HCT116 (cell line): ENCODE measurements around the gene ANKRD63. TPM values are rescaled to one million over a fixed set of nuclear protein-coding genes. Genes with fewer than 3 reads are reported as not detected.

Experiments
- ATAC-seq: fragments of 200-7000 bp; cut with Tn5 transposase; 2 replicates; pipeline ENCODE4 v1.9.1; 2020; ENCODE audit warnings: mild to moderate bottlenecking, moderate library complexity
- BruUV-seq: library from RNA; stranded (reverse); fragments of 400-500 nt; replicated peaks from 2 replicates; lab custom pipeline; 2021; lab: Mats Ljungman, UMichigan
- CTCF ChIA-PET: fragments of 300-600 bp; sonication (Branson Sonifier 250); formaldehyde crosslinking; loops from one replicate; lab custom pipeline; 2021; ENCODE audit warnings: antibody characterized with exemption; lab: Charles Lee
- POLR2A ChIA-PET: fragments of 300-600, 350-600 bp; sonication (Branson Sonifier 250); formaldehyde crosslinking; loops from one replicate; lab custom pipeline; 2021; ENCODE audit warnings: antibody characterized with exemption; lab: Charles Lee
- RAD21 ChIA-PET, 2 experiments: fragments of 300-600 bp; sonication (Branson Sonifier 250); formaldehyde crosslinking; loops; one replicate each; lab custom pipeline; 2023; ENCODE audit warnings: low total read pairs in 2 of 2; ENCODE audit not compliant: uncharacterized antibody in 2 of 2, unreplicated experiment in 2 of 2, low non-redundant PET in 1 of 2; lab: Charles Lee
- DNase-seq: peaks from one replicate; pipeline ENCODE4 v3.0.0-alpha.2; 2010; ENCODE audit warnings: low read depth, low spot score
- H2AFZ ChIP-seq: fragments of 200-600 bp; shearing (Covaris generic), sonication (generic); 2 replicates; pipeline ENCODE4 v1.6.1; 2017; ENCODE audit warnings: low read depth, mixed run types, mixed read lengths, antibody characterized with exemption, low read length; ENCODE audit not compliant: poor library complexity, severe bottlenecking
- H3K27ac ChIP-seq: 2 replicates; pipeline ENCODE4 v1.5.1; 2012; ENCODE audit warnings: low read depth, low read length
- H3K27me3 ChIP-seq: fragments of 200-600 bp; sonication (generic); 2 replicates; pipeline ENCODE4 v1.6.1; 2016; ENCODE audit warnings: mixed run types, low read length, mixed read lengths; ENCODE audit not compliant: insufficient read depth
- H3K36me3 ChIP-seq, 2 experiments: fragments of 200-500 bp in 1 of 2; fragments of 200-600 bp in 1 of 2; sonication (Bioruptor generic) in 1 of 2; sonication (generic) in 1 of 2; 2 replicates each; pipeline versions ENCODE4 v1.5.1 to v1.6.1; 2014 to 2016; ENCODE audit warnings: low read length in 2 of 2, inconsistent platforms in 1 of 2, mixed read lengths in 1 of 2, mixed run types in 1 of 2; ENCODE audit not compliant: insufficient read depth in 2 of 2, control insufficient read depth in 1 of 2
- H3K4me1 ChIP-seq, 2 experiments: fragments of 200-600 bp in 1 of 2; sonication (generic) in 1 of 2; 2 replicates each; pipeline versions ENCODE4 v1.5.1 to v1.6.1; 2012 to 2017; ENCODE audit warnings: low read length in 2 of 2, inconsistent platforms in 1 of 2, mild to moderate bottlenecking in 1 of 2, mixed read lengths in 1 of 2, mixed run types in 1 of 2, moderate library complexity in 1 of 2; ENCODE audit not compliant: insufficient read depth in 2 of 2, control insufficient read depth in 1 of 2
- H3K4me2 ChIP-seq: fragments of 200-600 bp; sonication (generic); 2 replicates; pipeline ENCODE4 v1.6.1; 2017; ENCODE audit warnings: mixed run types, low read length, mixed read lengths
- H3K4me3 ChIP-seq, 2 experiments: fragments of 200-600 bp in 1 of 2; sonication (generic) in 1 of 2; replicated peaks in 1 of 2; 2 replicates each; pipeline ENCODE4 v1.5.1; 2011 to 2016; ENCODE audit warnings: low read length in 2 of 2, control low read depth in 1 of 2, low read depth in 1 of 2, mild to moderate bottlenecking in 1 of 2, mixed read lengths in 1 of 2, mixed run types in 1 of 2
- H3K79me2 ChIP-seq: fragments of 200-600 bp; sonication (generic); 2 replicates; pipeline ENCODE4 v1.6.1; 2017; ENCODE audit warnings: mild to moderate bottlenecking, mixed run types, low read length, moderate library complexity, mixed read lengths; ENCODE audit not compliant: insufficient read depth
- H3K9ac ChIP-seq: fragments of 200-600 bp; sonication (generic); 2 replicates; pipeline ENCODE4 v1.6.1; 2016; ENCODE audit warnings: low read length, mixed read lengths
- H3K9me2 ChIP-seq: fragments of 200-600 bp; sonication (generic), shearing (Covaris generic); 2 replicates; pipeline ENCODE4 v1.6.1; 2017; ENCODE audit warnings: mixed run types, mild to moderate bottlenecking, moderate library complexity; ENCODE audit not compliant: insufficient read depth
- H3K9me3 ChIP-seq, 2 experiments: fragments of 200-500 bp in 1 of 2; fragments of 200-600 bp in 1 of 2; sonication (Bioruptor generic) in 1 of 2; sonication (generic) in 1 of 2; 2 replicates each; pipeline ENCODE4 v1.6.1; 2014 to 2017; ENCODE audit warnings: low read length in 2 of 2, mixed read lengths in 2 of 2, inconsistent platforms in 1 of 2, low read depth in 1 of 2, mild to moderate bottlenecking in 1 of 2, mixed run types in 1 of 2, moderate library complexity in 1 of 2; ENCODE audit not compliant: control insufficient read depth in 1 of 2, insufficient read depth in 1 of 2
- H4K20me1 ChIP-seq: fragments of 200-600 bp; sonication (generic), shearing (Covaris generic); 2 replicates; pipeline ENCODE4 v1.6.1; 2017; ENCODE audit warnings: mixed run types, mild to moderate bottlenecking, moderate library complexity; ENCODE audit not compliant: insufficient read depth
- ATF3 ChIP-seq: IDR thresholded peaks from 2 replicates; pipeline ENCODE4 v1.6.1; 2012
- CTCF ChIP-seq, 3 experiments: fragments of 200-600 bp in 1 of 3; sonication (generic) in 1 of 3; IDR thresholded peaks in 2 of 3; conservative IDR thresholded peaks in 1 of 3; 2 replicates each; pipeline ENCODE4 v1.5.1; 2012 to 2017; ENCODE audit warnings: low read depth in 2 of 3, low read length in 2 of 3, antibody characterized with exemption in 1 of 3, borderline replicate concordance in 1 of 3, control low read depth in 1 of 3, mild to moderate bottlenecking in 1 of 3, mixed read lengths in 1 of 3, mixed run types in 1 of 3, moderate library complexity in 1 of 3; ENCODE audit not compliant: insufficient read depth in 1 of 3
- POLR2AphosphoS5 ChIP-seq: IDR thresholded peaks from 2 replicates; pipeline ENCODE4 v1.6.1; 2011; ENCODE audit warnings: mild to moderate bottlenecking, low read depth, low read length, moderate library complexity
- ZFX ChIP-seq: fragments of 450-650 bp; IDR thresholded peaks from 2 replicates; pipeline ENCODE4 v1.6.1; 2017
- intact Hi-C: fragments of 100-400 bp; cut with micrococcal nuclease; formaldehyde crosslinking; loops from 2 replicates; pipeline ENCODE4 v1.10.0; 2022
- total RNA-seq: library from RNA; stranded (reverse); gene quantifications from one replicate; pipeline ENCODE4 v1.2.1, GENCODE V29; 2021; ENCODE audit not compliant: unreplicated experiment

ANKRD63 gene
- total RNA-seq, 1 experiment from 2014 or later: 0.89 TPM

GRCh38 chr15:40254452-40254851, 28.4 kb downstream of the ANKRD63 start:
- Histone ChIP-seq H3K4me3 (no peak overlapping the region), H3K9me2 (no peaks in the 10 kb centered on the region), H3K27ac (no peak overlapping the region), H3K27me3 (no peaks in the 10 kb centered on the region), H3K9ac (no peak overlapping the region), H4K20me1 (no peaks in the 10 kb centered on the region), H3K4me1 (peaks cover 14 to 48% of the 10 kb centered on the region in 2 experiments), H3K36me3 (peaks cover 3 to 4% of the 10 kb centered on the region in 2 experiments; a peak in 3 of 4 replicates), H2AFZ (no peak overlapping the region), H3K4me2 (peak overlapping the region; percentile 99), H3K79me2 (peaks cover 18% of the 10 kb centered on the region; the same call in 1 of the 2 replicates), H3K9me3 (no peaks in the 10 kb centered on the region)
- DNase-seq (no peak), ATAC-seq (no peak)
- RAD21 ChIA-PET: no interaction called here
- BruUV-seq: no TSS peak
- intact Hi-C loops: no loop called here
- CTCF ChIA-PET: interaction anchor here (0.8 to 2.0 kb wide), 3 partner anchors 21 to 37 kb away, joined by 3 to 5 read pairs (median 4); no protein-coding TSS in a partner anchor
- TF ChIP-seq CTCF (IDR thresholded peaks at IDR 0.05 in 2 of 3, conservative IDR thresholded peaks at IDR 0.05 in 1 of 3; ENCODE audit: borderline replicate concordance in 1 of 3, insufficient read depth in 1 of 3, low read depth in 2 of 3, low read length in 2 of 3) (peak in 2 of 3 experiments; percentile 15 to 21; a peak in 3 of 6 replicates), ATF3 (no peak)
- POLR2A ChIA-PET: no interaction called here

- ChIA-PET POLR2A (interaction anchor here (0.6 kb wide), 1 partner anchor 67 kb away, joined by 3 read pairs; no protein-coding TSS in a partner anchor), CTCF (interaction anchor here (0.6 to 2.0 kb wide), 2 partner anchors 22 kb away, joined by 5 read pairs; no protein-coding TSS in a partner anchor), RAD21 (no interaction called here)
- no peaks in the 10 kb centered on the region for H3K9me3 ChIP-seq
- peak overlapping the region; percentile 90 for H3K9ac ChIP-seq
- no TSS peak for BruUV-seq
- peak overlapping the region; percentile 99 for H3K4me2 ChIP-seq
- peak overlapping the region; percentile 65 to 97 for H3K4me3 ChIP-seq
- no peaks in the 10 kb centered on the region for H4K20me1 ChIP-seq
- peaks cover 18% of the 10 kb centered on the region; the same call in 1 of the 2 replicates for H3K79me2 ChIP-seq
- TF ChIP-seq POLR2AphosphoS5: no peak
- TF ChIP-seq ZFX: 0 out of 2 replicates have a peak, but pooled peaks have one; percentile 9
- H3K9me2 ChIP-seq: no peaks in the 10 kb centered on the region
- H2AFZ ChIP-seq: peak overlapping the region; percentile 51
- peak overlapping the region; percentile 79 for H3K27ac ChIP-seq
- no peak for DNase-seq
- intact Hi-C loops: no loop called here
- H3K36me3 ChIP-seq: peaks cover 3 to 4% of the 10 kb centered on the region in 2 experiments; a peak in 3 of 4 replicates
- no peaks in the 10 kb centered on the region for H3K27me3 ChIP-seq
- no peak; the same call in 1 of the 2 replicates for ATAC-seq
- H3K4me1 ChIP-seq: peaks cover 14 to 44% of the 10 kb centered on the region in 2 experiments
These were observed 29.6 kb downstream of the ANKRD63 start for GRCh38 chr15:40253167-40253790.
